Measurements from ENCODE around the gene FABP3.
"Not testable (repeated sequence)": the region's sequence is repeated elsewhere in the genome, so short reads cannot be mapped to it uniquely, and the experiment has no call there.

The FABP3 gene

DNA sequence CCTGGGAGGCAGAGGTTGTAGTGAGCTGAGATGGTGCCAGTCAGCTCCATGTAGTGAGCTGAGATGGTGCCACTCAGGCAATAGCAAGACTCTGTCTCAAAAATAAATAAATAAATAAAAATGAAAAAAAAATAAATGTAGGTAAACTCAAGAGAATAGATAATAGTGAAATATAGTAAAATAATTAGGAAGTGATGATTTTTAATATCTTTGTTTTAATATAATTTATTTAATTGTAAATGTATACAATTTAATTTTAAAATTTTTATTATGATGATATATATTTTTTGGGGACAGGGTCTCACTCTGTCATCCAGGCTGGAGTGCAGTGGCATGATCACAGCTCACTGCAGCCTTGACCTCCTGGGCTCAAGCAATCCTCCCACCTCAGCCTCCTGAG lies 20.6 kb upstream of the FABP3 start:
- TF ChIP-seq, protein P1, sequence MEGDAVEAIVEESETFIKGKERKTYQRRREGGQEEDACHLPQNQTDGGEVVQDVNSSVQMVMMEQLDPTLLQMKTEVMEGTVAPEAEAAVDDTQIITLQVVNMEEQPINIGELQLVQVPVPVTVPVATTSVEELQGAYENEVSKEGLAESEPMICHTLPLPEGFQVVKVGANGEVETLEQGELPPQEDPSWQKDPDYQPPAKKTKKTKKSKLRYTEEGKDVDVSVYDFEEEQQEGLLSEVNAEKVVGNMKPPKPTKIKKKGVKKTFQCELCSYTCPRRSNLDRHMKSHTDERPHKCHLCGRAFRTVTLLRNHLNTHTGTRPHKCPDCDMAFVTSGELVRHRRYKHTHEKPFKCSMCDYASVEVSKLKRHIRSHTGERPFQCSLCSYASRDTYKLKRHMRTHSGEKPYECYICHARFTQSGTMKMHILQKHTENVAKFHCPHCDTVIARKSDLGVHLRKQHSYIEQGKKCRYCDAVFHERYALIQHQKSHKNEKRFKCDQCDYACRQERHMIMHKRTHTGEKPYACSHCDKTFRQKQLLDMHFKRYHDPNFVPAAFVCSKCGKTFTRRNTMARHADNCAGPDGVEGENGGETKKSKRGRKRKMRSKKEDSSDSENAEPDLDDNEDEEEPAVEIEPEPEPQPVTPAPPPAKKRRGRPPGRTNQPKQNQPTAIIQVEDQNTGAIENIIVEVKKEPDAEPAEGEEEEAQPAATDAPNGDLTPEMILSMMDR (IDR thresholded peaks at IDR 0.05; ENCODE audit: control insufficient read depth, insufficient read depth, low read depth, low read length, missing control alignments), result no peak
- H3K4me3 ChIP-seq (ENCODE audit: control insufficient read depth, low read depth, low read length), result no peak overlapping the region
- DNase-seq (ENCODE audit: low read depth), result no peak

DNA sequence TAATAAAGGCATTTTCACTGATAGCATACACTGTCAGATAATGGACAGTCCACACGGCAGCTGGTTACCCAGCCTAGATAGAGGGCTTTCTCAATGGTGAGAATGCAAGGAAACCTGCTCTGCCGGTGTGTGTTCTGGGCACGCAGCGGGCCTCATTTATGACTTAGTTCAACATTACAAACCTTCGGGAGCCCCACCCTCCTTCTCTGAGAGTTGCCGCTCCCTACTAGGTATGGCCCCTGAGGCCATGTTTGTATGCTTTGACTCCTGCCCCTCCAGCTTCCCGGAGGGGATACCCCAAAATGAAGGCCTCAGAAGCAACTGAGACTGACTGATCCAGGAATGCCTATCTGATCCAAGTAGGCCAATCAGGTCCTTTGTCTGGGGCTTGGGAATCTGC lies 17.2 kb upstream of the FABP3 start:
- TF ChIP-seq, protein P1 (IDR thresholded peaks at IDR 0.05; ENCODE audit: control insufficient read depth, insufficient read depth, low read depth, low read length, missing control alignments), result no peak
- DNase-seq (ENCODE audit: low read depth), result no peak
- no peak overlapping the region for H3K4me3 ChIP-seq (ENCODE audit: control insufficient read depth, low read depth, low read length)

DNA sequence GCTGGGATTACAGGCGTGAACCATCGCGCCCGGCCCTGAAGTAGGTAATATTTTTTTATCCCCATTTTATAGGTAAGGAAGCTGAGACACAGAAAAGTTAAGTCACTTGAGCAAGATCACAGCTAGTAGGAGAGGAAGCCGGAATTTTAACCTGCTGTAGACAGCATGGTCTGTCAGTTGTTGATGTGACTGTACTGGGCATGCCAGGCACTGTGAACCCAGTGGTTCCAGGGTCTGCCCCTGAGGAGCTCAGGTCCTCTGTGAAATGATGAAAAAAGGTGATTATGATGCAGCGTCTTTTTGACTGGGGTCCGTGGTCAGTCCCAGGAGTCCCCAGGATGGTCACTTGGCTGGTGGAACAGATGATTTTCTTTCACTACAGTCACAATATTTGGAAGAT lies 16.7 kb upstream of the FABP3 start:
- TF ChIP-seq, protein P1 (IDR thresholded peaks at IDR 0.05; ENCODE audit: control insufficient read depth, insufficient read depth, low read depth, low read length, missing control alignments), result no peak
- no peak for DNase-seq (ENCODE audit: low read depth)

DNA sequence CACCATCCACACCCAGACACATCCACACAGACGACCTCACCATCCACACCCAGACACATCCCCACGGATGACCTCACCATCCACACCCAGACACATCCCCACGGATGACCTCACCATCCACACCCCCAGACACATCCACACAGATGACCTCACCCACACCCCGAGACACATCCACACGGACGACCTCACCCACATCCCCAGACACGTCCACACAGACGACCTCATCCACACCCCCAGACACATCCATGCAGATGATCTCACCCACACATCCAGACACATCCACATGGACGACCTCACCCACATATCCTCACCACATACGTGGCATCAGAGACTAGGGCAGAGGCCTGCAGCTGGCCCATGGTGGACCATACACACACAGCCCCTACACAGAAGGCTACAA lies 14.7 kb upstream of the FABP3 start:
- no peak overlapping the region for H3K4me3 ChIP-seq (ENCODE audit: control insufficient read depth, low read depth, low read length)
- TF ChIP-seq, protein P1 (IDR thresholded peaks at IDR 0.05; ENCODE audit: control insufficient read depth, insufficient read depth, low read depth, low read length, missing control alignments), result no peak
- no peak for DNase-seq (ENCODE audit: low read depth)

More for the DNA sequence above, 16.7 kb upstream of the FABP3 start:
- no peak overlapping the region for H3K4me3 ChIP-seq (ENCODE audit: control insufficient read depth, low read depth, low read length)

DNA sequence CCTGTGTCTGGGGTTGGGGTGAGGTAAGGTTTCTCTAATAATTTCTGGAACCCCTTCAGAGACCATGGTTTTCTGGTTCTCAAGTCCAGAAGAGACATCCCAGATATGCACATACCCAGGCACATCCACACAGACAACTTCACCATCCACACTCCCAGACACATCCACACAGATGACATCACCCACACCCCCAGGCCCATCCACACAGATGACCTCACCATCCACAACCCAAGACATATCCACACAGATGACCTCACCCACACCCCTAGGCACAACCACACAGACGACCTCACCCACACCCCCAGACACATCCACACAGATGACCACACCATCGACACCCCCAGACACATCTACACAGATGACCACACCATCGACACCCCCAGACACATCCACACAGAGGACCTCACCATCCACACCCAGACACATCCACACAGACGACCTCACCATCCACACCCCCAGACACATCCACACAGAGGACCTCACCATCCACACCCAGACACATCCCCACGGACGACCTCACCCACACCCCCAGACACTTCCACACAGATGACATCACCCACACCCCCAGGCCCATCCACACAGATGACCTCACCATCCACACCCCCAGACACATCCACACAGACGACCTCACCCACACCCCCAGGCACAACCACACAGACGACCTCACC lies 13.8 kb upstream of the FABP3 start:
- not testable (repeated sequence) for DNase-seq (ENCODE audit: low read depth)

DNA sequence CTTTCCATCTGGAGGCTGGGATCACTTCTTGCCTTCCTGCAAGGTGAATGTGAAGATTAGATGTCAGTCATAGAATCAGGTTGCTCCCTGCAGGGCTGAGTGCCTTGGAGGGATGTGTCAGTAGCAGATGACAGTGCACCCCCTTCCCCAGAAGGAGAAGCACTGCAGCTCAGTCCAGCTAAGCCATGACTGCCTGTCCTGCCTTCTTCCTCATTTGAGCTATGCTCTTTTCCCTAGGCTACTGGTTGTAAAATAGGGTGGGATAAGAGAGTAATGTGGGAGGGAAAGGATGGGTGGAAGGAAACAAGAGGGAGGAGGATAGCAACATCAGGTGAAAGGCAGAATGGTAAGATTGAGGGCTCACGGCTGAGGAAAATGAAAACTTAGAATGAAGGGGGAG lies 11.1 kb upstream of the FABP3 start:
- TF ChIP-seq, protein P1 (IDR thresholded peaks at IDR 0.05; ENCODE audit: control insufficient read depth, insufficient read depth, low read depth, low read length, missing control alignments), result no peak
- H3K4me3 ChIP-seq (ENCODE audit: control insufficient read depth, low read depth, low read length), result no peak overlapping the region
- no peak for DNase-seq (ENCODE audit: low read depth)

More for the DNA sequence above, 13.8 kb upstream of the FABP3 start:
- H3K4me3 ChIP-seq (ENCODE audit: control insufficient read depth, low read depth, low read length), result not testable (repeated sequence)

DNA sequence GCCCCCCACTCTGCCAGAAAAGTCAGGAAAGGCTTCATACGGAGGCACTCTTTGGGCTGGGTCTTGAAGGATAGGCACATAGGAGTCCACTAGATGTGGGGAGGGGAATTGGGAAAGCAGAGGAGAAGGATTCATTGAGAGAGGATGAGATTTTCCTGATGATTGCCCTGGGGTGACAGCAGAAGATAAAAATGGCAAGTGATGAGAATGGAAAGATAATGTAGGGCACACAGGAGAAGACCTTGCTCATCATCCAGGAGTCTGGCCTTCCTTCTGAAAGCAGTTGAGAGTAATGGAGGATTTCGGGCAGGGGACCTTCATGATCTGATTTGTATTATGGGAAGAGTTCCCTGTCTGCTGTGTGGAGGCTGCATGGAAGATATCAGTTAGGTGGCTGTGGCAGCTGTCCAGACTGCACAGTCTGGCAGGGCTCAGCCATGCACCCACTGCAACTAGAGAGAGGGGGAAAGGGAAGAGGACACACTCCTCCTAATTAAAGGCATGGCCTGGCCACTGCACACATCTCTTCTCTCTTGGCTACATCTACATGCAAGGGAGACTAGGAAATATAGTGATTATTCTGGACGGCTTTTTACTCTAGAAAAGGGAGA lies 9.6 kb upstream of the FABP3 start:
- no peak overlapping the region for H3K4me3 ChIP-seq (ENCODE audit: control insufficient read depth, low read depth, low read length)
- TF ChIP-seq, protein P1 (IDR thresholded peaks at IDR 0.05; ENCODE audit: control insufficient read depth, insufficient read depth, low read depth, low read length, missing control alignments), result no peak
- DNase-seq (ENCODE audit: low read depth), result no peak

Data from AG09309 (cell line).